ENCODE results near the gene GALNT13.

GALNT13 gene

GRCh38 chr2:153946036-153946435 is 74.3 kb downstream of the GALNT13 start:
- DNase-seq = no peak

GRCh38 chr2:153953761-153954160 is 82.0 kb downstream of the GALNT13 start:
- DNase-seq = no peak

- no peak for DNase-seq
Measured at GRCh38 chr2:153963256-153963655, 91.5 kb downstream of the GALNT13 start.

- DNase-seq = no peak
Measured at GRCh38 chr2:153967248-153967973, 95.7 kb downstream of the GALNT13 start.

GRCh38 chr2:153971250-153971649 is 99.5 kb downstream of the GALNT13 start:
- peak; percentile 0 for DNase-seq

- DNase-seq = no peak
Measured at GRCh38 chr2:153971855-153972254, 100.1 kb downstream of the GALNT13 start.

GRCh38 chr2:153972412-153972811 is 100.7 kb downstream of the GALNT13 start:
- no peak for DNase-seq

- DNase-seq = no peak
Measured at GRCh38 chr2:153986488-153987229, 114.9 kb downstream of the GALNT13 start.

GRCh38 chr2:153990771-153991170 is 119.0 kb downstream of the GALNT13 start:
- no peak for DNase-seq

- DNase-seq = no peak
Measured at GRCh38 chr2:154013514-154013913, 141.8 kb downstream of the GALNT13 start.

GRCh38 chr2:154015233-154015632 is 143.5 kb downstream of the GALNT13 start:
- DNase-seq = no peak

- DNase-seq = no peak
Measured at GRCh38 chr2:154029504-154029903, 157.8 kb downstream of the GALNT13 start.

GRCh38 chr2:154032220-154032619 is 160.5 kb downstream of the GALNT13 start:
- no peak for DNase-seq

GRCh38 chr2:154046493-154046892 is 174.8 kb downstream of the GALNT13 start:
- no peak for DNase-seq

GRCh38 chr2:154048905-154049304 is 177.2 kb downstream of the GALNT13 start:
- no peak for DNase-seq

- DNase-seq = no peak
Measured at GRCh38 chr2:154049561-154049960, 177.8 kb downstream of the GALNT13 start.

GRCh38 chr2:154067124-154067523 is 195.4 kb downstream of the GALNT13 start:
- DNase-seq = no peak

GRCh38 chr2:154078926-154079325 is 207.2 kb downstream of the GALNT13 start:
- no peak for DNase-seq

- DNase-seq = no peak
Measured at GRCh38 chr2:154092571-154092970, 220.8 kb downstream of the GALNT13 start.

- no peak for DNase-seq
Measured at GRCh38 chr2:154093856-154094255, 222.1 kb downstream of the GALNT13 start.

GRCh38 chr2:154097833-154098398 is 226.2 kb downstream of the GALNT13 start:
- DNase-seq = no peak

- DNase-seq = no peak
Measured at GRCh38 chr2:154120706-154121105, 249.0 kb downstream of the GALNT13 start.

- no peak for DNase-seq
Measured at GRCh38 chr2:154125891-154126290, 254.2 kb downstream of the GALNT13 start.

GRCh38 chr2:154130821-154131220 is 259.1 kb downstream of the GALNT13 start:
- no peak for DNase-seq
